DOHH2 (cell line): ENCODE results near the gene ZNF507.

Source experiments
- EZH2phosphoT487 ChIP-seq: fragments of 200-600 bp; sonication (generic); IDR thresholded peaks from 2 replicates; pipeline ENCODE4 v1.6.1; 2017; ENCODE audit warnings: borderline replicate concordance, mild to moderate bottlenecking, antibody characterized with exemption, low read length, moderate library complexity, mixed read lengths
- TF ChIP-seq, protein P1 (sequence below): fragments of 200-600 bp; sonication (generic); IDR thresholded peaks from one replicate; pipeline ENCODE4 v1.5.1; 2014; ENCODE audit warnings: antibody characterized with exemption, mild to moderate bottlenecking, low read depth, low read length; ENCODE audit not compliant: poor library complexity, severe bottlenecking

DNA sequence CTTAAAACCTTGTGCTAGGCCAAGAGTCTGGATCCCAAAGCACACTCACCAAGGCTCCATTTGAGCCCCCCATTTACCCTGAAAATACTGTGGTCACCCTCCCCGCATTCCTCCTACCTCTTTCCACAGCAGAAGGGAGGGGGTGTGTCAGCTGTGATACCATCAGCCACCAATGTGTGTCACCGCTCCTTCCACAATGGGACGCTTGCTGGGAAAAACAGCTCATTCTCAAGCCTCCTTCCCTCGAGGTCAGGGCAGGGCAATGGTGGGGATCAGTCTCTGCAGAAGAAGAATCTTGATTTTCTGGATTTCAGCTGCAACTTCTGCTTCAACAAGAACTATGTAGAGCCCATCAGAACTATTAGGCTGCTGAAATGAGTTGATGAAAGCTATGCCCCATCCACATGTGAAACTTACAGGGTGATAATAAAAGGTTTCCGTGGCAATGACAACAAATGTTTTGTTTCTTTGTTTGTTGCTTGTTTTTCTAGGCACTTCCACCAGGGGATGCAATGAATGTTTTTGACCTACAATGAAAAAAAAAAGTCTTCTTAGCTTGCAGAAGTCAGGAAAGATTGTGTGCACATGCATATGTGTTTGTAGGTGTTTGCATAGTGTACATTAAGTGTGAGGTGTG, 26.4 kb upstream of the ZNF507 start:
- TF ChIP-seq, protein P1, sequence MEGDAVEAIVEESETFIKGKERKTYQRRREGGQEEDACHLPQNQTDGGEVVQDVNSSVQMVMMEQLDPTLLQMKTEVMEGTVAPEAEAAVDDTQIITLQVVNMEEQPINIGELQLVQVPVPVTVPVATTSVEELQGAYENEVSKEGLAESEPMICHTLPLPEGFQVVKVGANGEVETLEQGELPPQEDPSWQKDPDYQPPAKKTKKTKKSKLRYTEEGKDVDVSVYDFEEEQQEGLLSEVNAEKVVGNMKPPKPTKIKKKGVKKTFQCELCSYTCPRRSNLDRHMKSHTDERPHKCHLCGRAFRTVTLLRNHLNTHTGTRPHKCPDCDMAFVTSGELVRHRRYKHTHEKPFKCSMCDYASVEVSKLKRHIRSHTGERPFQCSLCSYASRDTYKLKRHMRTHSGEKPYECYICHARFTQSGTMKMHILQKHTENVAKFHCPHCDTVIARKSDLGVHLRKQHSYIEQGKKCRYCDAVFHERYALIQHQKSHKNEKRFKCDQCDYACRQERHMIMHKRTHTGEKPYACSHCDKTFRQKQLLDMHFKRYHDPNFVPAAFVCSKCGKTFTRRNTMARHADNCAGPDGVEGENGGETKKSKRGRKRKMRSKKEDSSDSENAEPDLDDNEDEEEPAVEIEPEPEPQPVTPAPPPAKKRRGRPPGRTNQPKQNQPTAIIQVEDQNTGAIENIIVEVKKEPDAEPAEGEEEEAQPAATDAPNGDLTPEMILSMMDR: peak; percentile 36
- no peak for TF ChIP-seq EZH2phosphoT487
